NCI-H1694 (cell line): ENCODE data around the gene CMTM7.

ENCODE experiments used
- DNase-seq: peaks from one replicate; lab custom pipeline; 2025; lab: John Stamatoyannopoulos, UW

CMTM7 gene, protein sequence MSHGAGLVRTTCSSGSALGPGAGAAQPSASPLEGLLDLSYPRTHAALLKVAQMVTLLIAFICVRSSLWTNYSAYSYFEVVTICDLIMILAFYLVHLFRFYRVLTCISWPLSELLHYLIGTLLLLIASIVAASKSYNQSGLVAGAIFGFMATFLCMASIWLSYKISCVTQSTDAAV

DNA sequence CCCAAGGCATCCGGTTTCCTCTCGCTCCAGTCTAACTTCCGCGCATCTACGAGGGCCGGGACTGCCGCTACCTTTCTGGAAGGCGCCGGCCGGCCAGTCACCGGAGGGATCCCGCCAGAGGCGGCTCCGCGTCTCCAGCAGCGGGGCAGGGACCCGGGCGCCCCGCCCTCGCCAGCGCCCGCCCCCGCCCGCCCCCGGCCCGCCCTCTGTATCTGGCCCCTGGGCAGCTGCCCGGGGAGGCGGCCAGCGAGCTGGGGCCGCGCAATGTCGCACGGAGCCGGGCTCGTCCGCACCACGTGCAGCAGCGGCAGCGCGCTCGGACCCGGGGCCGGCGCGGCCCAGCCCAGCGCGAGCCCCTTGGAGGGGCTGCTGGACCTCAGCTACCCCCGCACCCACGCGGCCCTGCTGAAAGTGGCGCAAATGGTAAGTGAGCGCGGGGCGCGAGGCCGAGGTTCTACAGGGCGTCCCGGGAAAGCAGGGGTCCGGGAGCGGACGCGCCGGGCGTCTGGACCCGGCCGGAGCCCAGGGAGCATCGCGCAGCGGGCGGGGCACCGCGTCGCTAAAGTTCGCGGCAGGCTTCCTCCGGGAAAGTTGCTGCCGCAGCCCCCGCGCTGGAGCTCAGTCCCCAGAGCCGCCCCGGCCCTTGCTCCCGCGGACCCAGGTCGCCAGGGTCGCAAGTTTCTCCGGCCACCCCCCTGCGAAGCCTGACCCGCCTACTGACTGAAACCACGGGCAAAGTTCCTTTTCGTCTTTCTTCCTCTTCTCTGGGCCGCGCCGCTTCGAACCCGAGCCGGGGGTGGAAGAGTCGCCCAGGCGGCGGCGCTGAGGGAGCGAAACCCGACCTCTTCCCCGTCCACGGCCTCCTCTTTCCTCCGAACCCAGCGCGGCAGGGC, at the start of gene CMTM7:
TSS of gene CMTM7 (plus strand) at position 211 of the 893 bp plus-strand sequence. CDS start at position 265, 54 bp downstream.
- DNase-seq, result no peak

DNA sequence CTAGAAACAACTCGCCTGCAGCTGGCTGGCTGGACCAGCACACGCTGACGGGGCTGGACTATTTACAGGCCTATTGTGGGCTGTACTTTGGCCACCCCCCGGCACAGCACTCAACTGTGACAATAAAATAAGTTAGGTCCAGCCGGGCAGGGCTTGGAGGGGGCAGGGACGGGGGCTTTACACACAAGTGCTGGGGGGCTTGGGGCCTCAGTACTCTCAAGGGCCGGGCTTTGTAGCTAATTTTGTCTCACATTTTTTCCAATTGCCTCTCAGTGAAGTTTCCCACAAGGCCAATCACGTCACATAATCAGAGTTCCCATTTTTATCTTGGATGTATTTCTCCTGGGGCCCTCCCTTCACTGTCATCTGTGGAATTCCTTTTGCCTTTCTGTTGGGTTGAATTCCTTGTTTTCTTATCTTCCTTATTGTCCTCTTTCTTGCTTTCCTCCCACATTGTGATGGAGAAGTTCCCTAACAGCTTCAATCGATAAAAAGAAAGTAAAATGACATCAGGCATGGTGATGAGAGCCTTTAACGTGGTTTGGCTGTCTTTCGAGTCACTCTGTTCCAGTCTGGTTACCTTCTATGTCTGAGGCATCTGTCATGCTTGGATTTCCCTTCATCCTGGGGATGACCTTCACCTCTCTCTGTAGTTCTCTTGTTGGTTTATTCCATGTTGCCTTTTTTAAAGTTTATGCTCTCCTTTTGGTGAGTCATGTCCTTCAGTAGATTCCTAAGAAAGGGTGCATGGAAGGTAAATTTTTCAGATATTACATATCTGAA, 44.1 kb upstream of the CMTM7 start:
- no peak for DNase-seq

DNA sequence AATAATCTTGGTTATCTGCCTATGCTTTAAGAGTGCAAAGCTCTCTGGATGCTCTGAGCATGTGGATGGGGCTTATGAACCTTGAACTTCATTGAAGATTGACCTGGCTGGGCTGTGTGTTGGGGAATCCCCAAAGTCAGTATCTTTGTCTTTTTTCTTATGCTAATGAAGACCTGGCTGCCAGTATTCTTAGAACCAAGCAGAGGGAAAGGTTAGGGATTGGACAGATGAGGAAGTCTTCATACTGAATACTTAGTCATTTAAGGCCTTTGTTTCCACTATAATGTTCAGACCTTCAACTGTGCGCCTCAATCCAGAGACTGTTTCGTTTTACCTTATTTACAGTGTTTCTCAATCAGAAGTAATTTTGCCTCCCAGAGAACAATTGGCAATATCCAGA, 42.5 kb upstream of the CMTM7 start:
- no peak for DNase-seq

DNA sequence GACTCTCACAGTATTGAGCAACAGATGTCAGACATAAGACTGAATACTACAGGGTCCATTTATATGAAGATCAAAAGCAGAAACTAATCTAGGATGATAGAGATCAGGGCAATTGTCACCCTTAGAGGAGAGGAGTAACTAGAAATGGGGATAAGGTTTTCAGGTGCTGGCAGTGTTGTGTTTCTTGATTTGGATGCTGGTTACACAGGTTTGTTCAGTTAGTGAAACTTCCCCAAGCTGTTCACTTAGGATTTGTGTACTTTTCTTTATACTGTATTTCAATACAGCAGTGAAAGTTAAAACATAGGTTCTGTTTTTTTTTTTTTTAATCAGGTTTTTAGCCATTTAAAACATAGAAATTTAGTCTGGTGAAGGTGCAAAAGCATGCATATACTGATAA, 39.1 kb upstream of the CMTM7 start:
- DNase-seq, result no peak

DNA sequence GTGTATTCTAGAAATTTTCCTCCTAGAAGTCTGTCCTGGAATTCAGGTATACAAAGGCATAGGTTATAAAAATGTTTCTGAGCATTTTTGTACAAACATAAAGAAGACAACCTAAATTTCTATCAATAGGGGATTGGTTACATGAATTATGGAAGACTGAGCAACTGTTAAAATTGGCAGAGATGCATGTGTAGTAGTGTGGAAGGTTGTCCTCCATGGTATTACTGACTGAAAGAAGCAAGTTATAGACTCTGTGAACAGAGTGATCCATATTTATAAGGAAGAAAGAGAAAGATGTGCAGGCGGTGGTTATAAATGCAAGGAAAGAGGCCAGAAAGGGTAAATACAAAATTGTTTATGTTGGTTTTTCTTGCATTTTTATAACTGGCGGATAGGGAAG, 38.3 kb upstream of the CMTM7 start:
- DNase-seq, result no peak

DNA sequence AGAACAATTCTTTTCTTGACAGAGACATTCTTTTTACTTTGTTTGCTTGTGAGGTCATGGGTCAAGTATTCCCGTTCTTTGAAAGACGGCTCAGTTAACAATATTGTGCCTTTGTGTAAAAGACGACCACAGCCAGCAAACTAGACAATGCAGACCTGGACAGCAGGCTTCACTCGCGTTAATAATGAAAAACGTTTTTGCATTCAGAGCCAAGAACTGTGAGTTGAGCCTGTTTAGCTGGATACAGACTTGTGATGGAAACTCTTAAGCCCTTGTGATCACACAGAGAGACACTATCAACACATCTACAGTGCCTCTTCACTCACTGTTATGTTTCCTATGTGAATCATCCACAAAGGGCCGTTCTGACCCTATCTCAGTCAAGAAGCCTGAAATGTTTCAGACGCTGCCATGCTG, 37.3 kb upstream of the CMTM7 start:
- no peak for DNase-seq

DNA sequence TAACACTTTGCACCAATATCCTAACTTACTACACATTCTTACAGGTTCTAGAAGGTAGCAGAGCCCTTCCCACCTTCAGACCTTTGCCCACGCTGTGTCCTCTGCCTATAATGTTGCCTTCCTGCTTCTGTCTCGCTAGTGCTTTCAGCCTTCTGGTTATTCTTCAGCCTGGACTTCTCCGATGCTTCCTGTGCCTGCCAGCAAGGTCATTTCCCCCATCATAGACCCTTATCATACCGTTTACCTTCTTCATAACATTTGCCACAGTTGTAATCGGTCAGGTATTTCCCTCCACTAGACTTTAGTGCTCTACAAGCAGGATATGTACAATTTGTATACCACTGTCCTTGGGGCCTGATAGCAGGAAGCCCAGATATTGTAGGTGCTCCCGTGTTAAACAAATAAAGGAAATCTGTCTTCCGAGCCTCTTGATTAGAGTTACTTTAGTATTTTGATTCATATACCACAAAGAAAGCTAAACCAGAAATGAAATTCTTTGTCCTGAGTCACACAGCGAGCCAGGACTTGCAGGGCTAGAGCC, 35.8 kb upstream of the CMTM7 start:
- no peak for DNase-seq

DNA sequence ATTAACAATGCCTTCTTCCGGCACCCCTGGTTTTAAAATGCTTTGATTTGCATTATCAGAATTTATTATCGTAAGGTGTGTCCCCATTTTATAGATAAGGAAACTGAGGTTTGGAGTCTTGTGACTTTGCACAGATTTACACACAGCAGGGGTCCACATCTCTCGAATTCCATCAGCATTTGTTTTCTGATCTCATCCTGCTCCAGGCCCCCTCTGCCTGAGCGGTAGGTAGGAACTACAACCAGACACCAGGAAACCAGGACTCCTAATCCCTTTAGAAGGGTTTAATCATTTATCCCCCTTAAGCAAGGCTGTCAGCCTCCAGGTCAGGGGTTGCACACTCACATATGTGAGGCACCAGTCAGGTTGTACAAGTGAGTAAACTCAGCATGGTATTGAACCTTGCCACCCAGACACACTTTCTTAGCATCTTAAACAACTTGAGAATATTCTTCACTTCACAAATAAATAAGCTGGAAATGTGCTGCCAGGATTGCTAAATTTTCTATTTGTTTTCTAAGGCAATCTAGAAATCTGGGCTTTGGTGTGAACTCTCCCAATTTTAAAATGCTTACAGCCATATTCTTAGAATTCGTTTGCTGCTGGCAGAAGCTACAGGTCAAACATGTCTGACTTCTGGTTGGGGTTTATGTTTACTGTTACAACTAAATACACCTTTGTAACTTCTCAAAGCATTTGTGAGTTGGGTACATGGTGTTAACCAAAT, 31.7 kb upstream of the CMTM7 start:
- no peak for DNase-seq

DNA sequence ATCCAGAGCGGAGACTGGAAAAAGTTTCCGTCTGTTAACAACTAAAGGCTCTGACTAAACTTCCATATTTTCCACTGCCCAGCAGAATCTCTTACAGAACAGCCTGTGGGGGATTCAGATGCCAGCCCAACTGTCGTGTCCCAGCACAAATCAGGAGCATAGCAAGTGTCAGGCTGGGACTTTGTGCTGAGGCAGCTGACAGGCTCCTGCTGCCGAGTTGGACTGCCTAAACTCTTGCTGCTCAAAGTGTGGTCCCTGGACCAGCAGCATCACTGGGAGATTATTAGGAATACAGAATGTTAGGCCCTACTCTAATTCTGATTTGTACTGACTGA, 31.2 kb upstream of the CMTM7 start:
- no peak for DNase-seq

DNA sequence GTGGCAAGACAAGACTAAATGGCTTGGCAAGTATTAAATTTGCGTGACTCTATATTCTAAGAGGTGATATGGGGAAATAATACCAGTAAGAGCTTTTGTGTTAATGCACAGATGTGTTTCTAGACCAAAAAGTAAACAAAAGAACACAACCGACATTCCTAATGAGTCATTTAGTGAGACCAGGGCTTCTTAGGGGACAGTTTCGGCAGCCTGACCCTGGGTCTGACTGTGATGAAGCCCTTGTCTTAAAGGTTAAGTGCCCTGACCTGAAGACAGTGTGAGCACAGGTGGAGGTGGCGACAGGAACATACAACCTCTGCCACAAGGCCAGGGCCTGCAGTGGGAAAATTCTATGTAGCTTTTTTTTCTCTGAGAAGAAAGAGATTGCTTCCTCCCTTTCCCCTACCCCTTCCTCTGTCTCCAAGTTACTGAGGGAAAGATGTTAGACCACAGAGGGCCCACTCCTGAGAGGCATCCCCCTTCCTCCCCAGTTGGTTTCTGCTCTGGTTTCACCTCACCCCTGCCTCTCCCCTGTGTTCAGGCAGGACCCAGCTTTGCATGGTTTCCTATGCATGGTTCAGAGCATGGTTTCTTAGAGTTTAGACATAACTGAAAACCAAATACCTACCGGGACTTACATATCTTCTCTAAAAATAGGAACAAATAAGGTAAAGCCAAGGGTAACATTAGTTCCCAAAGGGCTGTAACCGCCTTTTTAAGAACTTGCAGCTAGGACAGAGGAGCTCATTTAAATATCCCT, 24.8 kb upstream of the CMTM7 start:
- DNase-seq, result no peak

DNA sequence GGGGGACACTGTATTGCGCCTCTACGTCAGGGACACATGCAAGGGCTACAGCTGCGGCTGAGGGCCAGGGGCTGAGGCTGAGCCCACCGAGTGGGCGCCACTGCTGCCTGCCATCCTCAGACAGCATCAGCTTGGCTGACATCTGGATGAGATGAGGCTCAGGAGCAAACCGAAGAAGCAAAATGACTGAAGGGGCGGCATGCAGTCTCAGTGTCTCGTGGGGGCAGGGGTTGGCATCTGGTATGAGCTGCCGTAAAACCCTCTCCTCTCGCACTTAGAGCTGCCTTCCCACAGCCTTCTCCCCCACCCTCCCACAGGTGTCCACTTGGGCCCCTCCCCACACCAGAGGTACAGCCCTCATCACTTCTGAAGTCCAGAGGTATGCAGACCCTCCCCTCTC, 24.2 kb upstream of the CMTM7 start:
- no peak for DNase-seq

DNA sequence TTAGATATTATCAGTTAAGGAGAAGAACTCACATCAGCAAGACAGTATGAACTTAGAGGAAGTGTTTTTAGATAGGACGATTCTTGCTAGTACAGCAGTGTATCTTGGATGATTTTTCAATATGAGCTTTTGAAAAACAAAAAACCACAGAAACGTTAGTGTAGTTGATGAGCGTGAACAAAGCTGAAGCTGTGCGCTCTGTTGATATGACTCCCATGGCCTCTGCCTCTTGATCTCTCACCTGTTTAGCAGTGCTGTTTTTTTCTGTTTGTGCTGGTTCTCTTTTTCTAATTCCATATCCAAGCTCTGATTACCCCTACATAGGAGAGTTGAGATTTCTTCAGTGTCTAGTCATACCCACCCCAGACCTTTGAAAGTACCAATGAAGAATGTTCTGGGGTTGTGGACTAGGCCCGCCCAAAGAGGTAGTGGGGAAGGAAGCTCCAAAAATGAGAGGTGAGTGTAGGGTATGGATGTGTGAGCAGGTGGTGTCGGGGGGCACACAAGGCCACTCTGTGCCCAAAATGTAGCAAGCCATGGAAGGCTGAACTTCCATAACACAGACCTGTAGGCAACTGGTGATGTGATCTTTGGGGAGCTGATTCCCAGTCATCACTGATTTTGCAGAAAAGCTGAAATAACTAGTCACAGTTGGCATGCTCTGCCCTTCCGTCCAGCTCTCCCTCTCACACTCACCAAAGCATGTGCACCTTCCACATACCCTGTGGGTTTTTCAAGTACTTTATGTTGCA, 20.0 kb upstream of the CMTM7 start:
- DNase-seq, result no peak

DNA sequence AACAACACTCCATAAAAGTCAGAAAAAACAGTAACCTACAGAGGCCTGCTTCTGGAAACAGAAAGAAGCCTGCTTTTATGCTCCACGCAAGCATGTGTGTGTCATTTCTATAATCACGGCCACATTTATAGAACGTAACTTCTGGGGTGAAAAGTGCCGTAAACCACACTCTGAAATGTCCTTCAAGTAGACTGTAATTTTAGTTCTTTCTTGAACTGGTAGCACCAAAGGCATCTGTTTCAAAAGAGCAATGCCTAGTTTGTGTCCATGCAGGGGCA, 19.5 kb upstream of the CMTM7 start:
- no peak for DNase-seq

DNA sequence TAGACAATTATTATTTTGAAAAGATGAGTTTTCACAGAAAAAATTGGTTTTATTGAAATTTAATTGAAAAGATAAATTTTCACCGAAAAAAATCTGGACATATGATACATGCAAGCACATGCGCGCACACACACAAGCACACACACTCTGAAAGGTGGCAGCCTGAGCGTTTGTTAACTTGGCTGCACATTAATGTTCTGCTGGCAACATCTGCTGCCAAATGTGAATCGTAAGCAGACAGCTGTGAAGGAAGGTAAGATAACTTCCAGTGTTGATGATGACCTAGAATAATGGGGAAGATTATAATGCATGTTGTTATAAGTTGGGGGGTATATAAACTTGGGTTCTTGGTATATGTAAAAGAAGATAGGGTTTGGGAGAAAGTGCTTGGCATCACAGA, 18.4 kb upstream of the CMTM7 start:
- DNase-seq, result peak; percentile 54

DNA sequence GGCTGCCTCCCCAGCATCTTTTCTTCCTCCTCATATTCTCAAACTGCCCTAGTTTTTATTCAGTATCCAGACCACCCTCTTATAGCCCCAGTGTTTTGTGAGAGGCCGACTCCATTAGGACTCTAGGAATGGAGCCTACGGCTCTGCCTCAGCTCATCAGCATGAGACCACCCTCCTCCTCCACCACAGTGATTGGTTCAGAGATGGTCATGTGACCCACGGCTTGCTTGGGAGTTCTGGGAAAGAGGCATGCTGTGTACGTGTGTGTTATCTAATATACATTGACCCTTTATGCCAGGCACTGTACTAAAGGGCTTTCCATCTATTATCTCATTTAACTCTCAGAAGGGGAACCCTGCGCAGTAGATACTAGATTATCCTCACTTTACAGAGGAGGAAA, 17.8 kb upstream of the CMTM7 start:
- DNase-seq, result no peak

DNA sequence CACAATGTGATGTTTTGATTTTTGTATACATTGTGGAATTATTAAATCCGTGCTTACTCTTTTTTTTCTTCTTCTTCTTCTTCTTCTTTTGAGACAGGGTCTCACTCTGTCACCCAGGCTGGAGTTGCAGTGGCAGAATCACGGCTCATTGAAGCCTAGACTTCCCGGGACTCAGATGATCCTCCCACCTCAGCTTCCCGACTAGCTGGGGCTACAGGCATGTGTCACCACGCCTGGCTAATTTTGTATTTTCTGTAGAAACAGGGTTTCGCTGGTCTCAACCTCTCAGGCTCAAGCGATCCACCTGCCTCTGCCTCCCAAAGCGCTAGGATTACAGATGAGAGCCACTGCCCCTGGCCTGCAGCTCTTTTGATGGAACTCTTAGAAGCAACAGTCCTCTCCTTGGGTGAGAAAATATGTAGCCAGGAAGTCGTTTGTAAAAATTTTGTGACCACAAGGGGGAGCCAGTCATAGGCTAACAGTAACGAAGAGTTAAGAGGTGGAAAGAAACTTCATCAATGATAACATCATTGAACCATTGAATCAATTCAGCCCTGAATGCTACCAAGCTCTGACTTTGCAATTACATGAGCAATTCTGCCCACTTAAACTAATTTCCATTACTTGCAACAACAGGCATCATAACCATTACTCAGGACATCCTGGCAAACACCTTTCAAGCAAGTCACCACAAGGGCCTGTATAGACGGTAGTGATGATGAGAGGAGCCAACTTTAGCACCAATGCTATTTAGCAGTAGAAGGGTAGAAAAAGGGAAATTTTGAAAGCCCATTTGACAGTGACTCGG, 16.7 kb upstream of the CMTM7 start:
- no peak for DNase-seq

DNA sequence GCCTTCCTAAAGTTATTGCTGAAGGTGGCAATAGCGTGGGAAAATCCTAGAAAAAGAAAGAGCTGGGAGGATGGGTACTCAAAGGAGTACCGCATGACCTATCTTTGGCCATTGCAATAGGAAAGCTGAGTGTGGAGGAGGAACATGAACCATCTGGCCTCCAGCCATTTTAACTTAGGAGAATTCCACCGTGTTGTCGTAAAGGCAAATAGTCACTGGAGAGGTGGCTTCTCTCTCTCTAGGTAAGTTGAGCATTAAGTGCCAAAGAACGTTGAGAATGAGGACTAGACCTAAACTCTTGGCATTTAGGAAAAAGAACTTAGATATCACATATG, 16.1 kb upstream of the CMTM7 start:
- DNase-seq, result no peak

DNA sequence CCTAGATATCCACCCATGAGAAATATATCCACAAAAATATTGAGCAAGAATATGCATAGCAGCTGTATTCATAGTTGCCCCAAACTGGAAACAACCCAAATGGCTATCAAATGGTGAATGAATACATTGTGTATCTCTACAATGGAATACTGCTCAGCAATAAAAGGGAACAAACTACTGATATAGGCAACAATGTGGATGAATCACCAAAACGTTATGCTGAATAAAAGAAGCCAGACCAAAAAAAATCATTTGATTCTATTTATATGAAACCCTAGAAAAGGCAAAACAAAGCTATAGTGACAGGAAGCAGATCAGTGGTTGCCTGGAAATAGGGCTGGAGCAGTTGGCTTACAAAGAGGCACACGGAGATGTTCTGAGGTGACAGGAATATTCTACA, 15.5 kb upstream of the CMTM7 start:
- no peak for DNase-seq

DNA sequence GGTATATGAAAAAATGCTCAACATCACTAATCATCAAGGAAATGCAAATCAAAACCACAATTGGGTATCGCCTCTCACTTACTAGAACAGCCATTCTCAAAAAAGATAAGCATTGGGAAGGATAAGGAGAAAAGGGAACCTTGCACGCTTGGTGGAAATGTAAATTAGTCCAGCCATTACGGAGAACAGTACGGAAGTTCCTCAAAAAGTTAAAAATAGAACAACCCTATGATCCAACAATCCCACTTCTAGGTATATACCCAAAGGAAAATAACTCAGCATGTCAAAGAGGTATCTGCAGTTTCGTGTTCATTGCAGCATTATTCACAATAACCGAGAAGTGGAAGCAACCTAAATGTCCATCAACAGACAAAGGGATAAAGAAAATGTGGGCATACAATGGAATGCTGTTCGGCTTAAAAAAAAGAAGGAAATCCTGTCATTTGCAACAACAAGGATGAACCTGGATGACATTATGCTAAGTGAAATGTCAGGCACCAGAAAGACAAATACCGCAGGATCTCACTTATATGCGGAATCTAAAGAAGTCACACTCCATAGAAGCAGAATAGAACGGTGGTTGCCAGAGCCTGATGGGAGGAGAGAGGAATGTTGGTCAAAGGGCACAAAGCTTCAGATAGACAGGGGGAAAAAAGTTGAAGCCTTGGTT, 11.7 kb upstream of the CMTM7 start:
- DNase-seq, result no peak

DNA sequence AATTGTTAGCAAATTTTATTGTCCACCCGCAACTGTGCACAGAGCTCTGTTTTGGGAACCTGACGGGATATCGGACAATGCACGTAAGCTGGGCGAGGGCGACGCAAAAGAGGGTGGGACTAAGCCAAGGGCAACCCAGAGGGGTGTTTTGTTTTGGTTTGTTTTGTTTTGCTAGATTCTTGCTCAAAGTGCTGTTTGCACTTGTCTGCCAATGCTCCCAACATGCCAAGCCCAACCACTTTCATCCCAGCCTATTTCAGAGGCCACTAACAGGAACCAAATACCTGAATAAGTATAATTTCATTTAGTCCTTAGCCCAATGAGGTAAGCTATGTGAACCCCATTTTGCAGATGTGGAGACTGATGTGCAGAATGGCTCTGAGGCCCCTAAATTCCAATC, 9.7 kb upstream of the CMTM7 start:
- no peak for DNase-seq
